ENCODE results near the gene RBBP8NL. TPM values are rescaled to one million over a fixed set of nuclear protein-coding genes. Genes with fewer than 3 reads are reported as not detected.

RBBP8NL gene
- total RNA-seq, 1 experiment from 2014 or later: 0.28 TPM

DNA sequence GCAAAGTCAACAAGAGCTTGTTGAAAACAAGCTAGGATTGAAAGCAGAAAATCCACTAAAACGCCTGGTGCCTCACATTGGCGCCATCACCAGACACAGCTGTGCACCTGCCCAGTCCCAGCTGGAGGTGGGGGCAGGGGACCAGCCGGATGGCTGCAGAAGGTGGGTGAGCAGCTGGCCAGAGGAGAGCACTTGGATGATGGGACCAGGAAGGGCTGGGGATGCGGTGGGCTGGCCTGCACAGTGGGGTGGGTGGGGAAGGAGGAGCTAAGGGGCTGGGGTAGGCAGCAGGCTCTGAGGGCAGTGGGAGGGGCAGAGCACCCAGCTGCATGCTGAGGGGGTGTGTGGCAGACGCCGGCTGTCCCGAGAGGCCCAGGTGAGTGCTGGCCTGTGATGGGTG lies 27.3 kb downstream of the RBBP8NL start:
- Histone ChIP-seq H2AK5ac (ENCODE audit: insufficient read length, low read length) (no peak overlapping the region), H2BK5ac (ENCODE audit: insufficient read length, low read length) (no peak overlapping the region), H3K27ac (ENCODE audit: insufficient read length, low read depth, low read length) (no peak overlapping the region), H3K56ac (ENCODE audit: insufficient read length, low read depth, low read length) (no peak overlapping the region), H2BK20ac (ENCODE audit: low read depth, low read length, poor library complexity, severe bottlenecking) (no peak overlapping the region), H3K4me1 (ENCODE audit: insufficient read depth, low read length) (no peaks in the 10 kb centered on the region), H3K27me3 (ENCODE audit: insufficient read depth, low read length) (no peaks in the 10 kb centered on the region), H3K79me2 (ENCODE audit: insufficient read depth, low read length) (no peaks in the 10 kb centered on the region), H4K20me1 (ENCODE audit: control insufficient read depth, insufficient read depth, insufficient read length) (peaks cover 8% of the 10 kb centered on the region), H2BK15ac (ENCODE audit: low read depth, low read length) (no peak overlapping the region), H4K91ac (ENCODE audit: insufficient read length, low read depth, low read length) (no peak overlapping the region), H3T11ph (ENCODE audit: low read length) (no peak overlapping the region), H3K23ac (ENCODE audit: insufficient read length, low read depth, low read length) (no peak overlapping the region), H3K4me2 (ENCODE audit: insufficient read depth, insufficient read length, low read length) (no peak overlapping the region), H2BK12ac (ENCODE audit: insufficient read length, low read depth, low read length) (no peak overlapping the region), H2BK120ac (ENCODE audit: low read depth, low read length, poor library complexity, severe bottlenecking) (no peak overlapping the region), H3K4ac (ENCODE audit: low read depth, low read length) (no peak overlapping the region), H4K5ac (ENCODE audit: insufficient read length, low read depth, low read length) (no peak overlapping the region), H3K18ac (ENCODE audit: insufficient read length, low read depth, low read length) (no peak overlapping the region), H4K8ac (replicated peaks; ENCODE audit: insufficient read length, low read depth, low read length) (no peak overlapping the region), H3K79me1 (ENCODE audit: insufficient read depth, low read depth, low read length, poor library complexity, severe bottlenecking) (no peaks in the 10 kb centered on the region), H3K9ac (ENCODE audit: extremely low read depth, insufficient read length, low read length) (no peak overlapping the region), H3K9me3 (ENCODE audit: control insufficient read depth, low read depth, low read length) (no peaks in the 10 kb centered on the region), H2AFZ (ENCODE audit: low read length) (no peak overlapping the region), H3K14ac (ENCODE audit: insufficient read depth, low read length) (no peak overlapping the region), H3K23me2 (ENCODE audit: insufficient read length, low read depth, low read length, poor library complexity, severe bottlenecking) (peaks cover 2% of the 10 kb centered on the region)
- peaks cover 0 to 11% (median 8%) of the 10 kb centered on the region in 3 experiments; a peak in 5 of 7 replicates for H3K36me3 Mint-ChIP-seq (ENCODE audit: insufficient read depth in 1 of 3, low read depth in 3 of 3)
- no CpG with 5 or more reads among the region's 7 CpGs for WGBS (ENCODE audit: extremely low coverage, insufficient read length, low lambda C conversion rate)
- TF ChIP-seq, protein P1, sequence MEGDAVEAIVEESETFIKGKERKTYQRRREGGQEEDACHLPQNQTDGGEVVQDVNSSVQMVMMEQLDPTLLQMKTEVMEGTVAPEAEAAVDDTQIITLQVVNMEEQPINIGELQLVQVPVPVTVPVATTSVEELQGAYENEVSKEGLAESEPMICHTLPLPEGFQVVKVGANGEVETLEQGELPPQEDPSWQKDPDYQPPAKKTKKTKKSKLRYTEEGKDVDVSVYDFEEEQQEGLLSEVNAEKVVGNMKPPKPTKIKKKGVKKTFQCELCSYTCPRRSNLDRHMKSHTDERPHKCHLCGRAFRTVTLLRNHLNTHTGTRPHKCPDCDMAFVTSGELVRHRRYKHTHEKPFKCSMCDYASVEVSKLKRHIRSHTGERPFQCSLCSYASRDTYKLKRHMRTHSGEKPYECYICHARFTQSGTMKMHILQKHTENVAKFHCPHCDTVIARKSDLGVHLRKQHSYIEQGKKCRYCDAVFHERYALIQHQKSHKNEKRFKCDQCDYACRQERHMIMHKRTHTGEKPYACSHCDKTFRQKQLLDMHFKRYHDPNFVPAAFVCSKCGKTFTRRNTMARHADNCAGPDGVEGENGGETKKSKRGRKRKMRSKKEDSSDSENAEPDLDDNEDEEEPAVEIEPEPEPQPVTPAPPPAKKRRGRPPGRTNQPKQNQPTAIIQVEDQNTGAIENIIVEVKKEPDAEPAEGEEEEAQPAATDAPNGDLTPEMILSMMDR (conservative IDR thresholded peaks at IDR 0.05): no peak
- DNase-seq: no peak
- no peaks in the 10 kb centered on the region for H3K27me3 Mint-ChIP-seq (ENCODE audit: low read depth)
- no peak overlapping the region for H3K27ac Mint-ChIP-seq
- no peak overlapping the region for H3K4me3 Mint-ChIP-seq
- H3K4me1 Mint-ChIP-seq: peaks cover 0 to 8% of the 10 kb centered on the region in 2 experiments; a peak in 2 of 4 replicates
- H3K9me3 Mint-ChIP-seq: peaks cover 3 to 6% of the 10 kb centered on the region in 2 experiments; a peak in 3 of 5 replicates

All from H9 (cell line).